Neuronal stem cell (in vitro differentiated cells): ENCODE measurements around the gene PRAME.
"Not testable (repeated sequence)": the region's sequence is repeated elsewhere in the genome, so short reads cannot be mapped to it uniquely, and the experiment has no call there.

Experiments used
- DNase-seq: peaks from one replicate; pipeline ENCODE4 v3.0.0-alpha.2; 2013; ENCODE audit warnings: low spot score
- H2AFZ ChIP-seq: one replicate; pipeline ENCODE4 v1.6.1; 2013; ENCODE audit warnings: mild to moderate bottlenecking, low read length, inconsistent platforms
- H2AK5ac ChIP-seq: 2 replicates; pipeline ENCODE4 v1.6.1; 2013; ENCODE audit warnings: low read depth, mild to moderate bottlenecking, inconsistent platforms, low read length, moderate library complexity, mixed read lengths
- H2BK120ac ChIP-seq: 2 replicates; pipeline ENCODE4 v1.6.1; 2013; ENCODE audit warnings: low read depth, mild to moderate bottlenecking, inconsistent platforms, low read length, moderate library complexity, mixed read lengths
- H2BK12ac ChIP-seq: one replicate; pipeline ENCODE4 v1.6.1; 2013; ENCODE audit warnings: low read length, inconsistent platforms
- H2BK15ac ChIP-seq: 2 replicates; pipeline ENCODE4 v1.6.1; 2013; ENCODE audit warnings: mild to moderate bottlenecking, low read length, inconsistent platforms, mixed read lengths
- H2BK5ac ChIP-seq: one replicate; pipeline ENCODE4 v1.6.1; 2013; ENCODE audit warnings: inconsistent platforms, mild to moderate bottlenecking, low read length, moderate library complexity
- H3K14ac ChIP-seq: one replicate; pipeline ENCODE4 v1.6.1; 2013; ENCODE audit warnings: low read length, inconsistent platforms
- H3K18ac ChIP-seq: 2 replicates; pipeline ENCODE4 v1.6.1; 2013; ENCODE audit warnings: low read length, inconsistent platforms
- H3K23ac ChIP-seq: 2 replicates; pipeline ENCODE4 v1.6.1; 2013; ENCODE audit warnings: low read depth, mild to moderate bottlenecking, mixed read lengths, low read length, inconsistent platforms; ENCODE audit not compliant: poor library complexity
- H3K27ac ChIP-seq: replicated peaks from 3 replicates; pipeline ENCODE4 v1.5.1; 2013; ENCODE audit warnings: low read length, inconsistent platforms
- H3K27me3 ChIP-seq, 3 experiments: 2 replicates each; pipeline ENCODE4 v1.6.1; 2013; ENCODE audit warnings: low read length in 3 of 3, mild to moderate bottlenecking in 2 of 3, inconsistent platforms in 1 of 3, low read depth in 1 of 3, mixed read lengths in 1 of 3, moderate library complexity in 1 of 3; ENCODE audit not compliant: control insufficient read depth in 3 of 3, insufficient read depth in 3 of 3
- H3K36me3 ChIP-seq, 2 donors: replicated peaks in 1 of 2; 2 replicates each; pipeline ENCODE4 v1.6.1; 2013; ENCODE audit warnings: low read length in 2 of 2; ENCODE audit not compliant: control insufficient read depth in 2 of 2, insufficient read depth in 2 of 2
- H3K4ac ChIP-seq: 2 replicates; pipeline ENCODE4 v1.6.1; 2013; ENCODE audit warnings: inconsistent platforms, mild to moderate bottlenecking, low read length, moderate library complexity
- H3K4me1 ChIP-seq, 2 donors: 1 replicate in 1 of 2; 2 replicates in 1 of 2; pipeline ENCODE4 v1.6.1; 2013; ENCODE audit warnings: low read length in 2 of 2, low read depth in 1 of 2; ENCODE audit not compliant: control insufficient read depth in 2 of 2, insufficient read depth in 1 of 2
- H3K4me2 ChIP-seq: one replicate; pipeline ENCODE4 v1.6.1; 2013; ENCODE audit warnings: mild to moderate bottlenecking, low read length, inconsistent platforms; ENCODE audit not compliant: insufficient read depth, poor library complexity, severe bottlenecking
- H3K4me3 ChIP-seq, 2 donors: 2 replicates each; pipeline ENCODE4 v1.5.1; 2013; ENCODE audit warnings: low read length in 2 of 2, mild to moderate bottlenecking in 2 of 2, inconsistent platforms in 1 of 2, moderate library complexity in 1 of 2
- H3K79me1 ChIP-seq: one replicate; pipeline ENCODE4 v1.6.1; 2013; ENCODE audit warnings: low read depth, mild to moderate bottlenecking, inconsistent platforms, low read length, moderate library complexity
- H3K9ac ChIP-seq: one replicate; pipeline ENCODE4 v1.6.1; 2013; ENCODE audit warnings: mild to moderate bottlenecking, low read depth, low read length, inconsistent platforms; ENCODE audit not compliant: poor library complexity
- H3K9me3 ChIP-seq, 2 donors: replicated peaks in 1 of 2; 2 replicates each; pipeline versions ENCODE3 to v1.6.1; 2013; ENCODE audit warnings: low read length in 2 of 2, mild to moderate bottlenecking in 2 of 2, inconsistent platforms in 1 of 2, low read depth in 1 of 2, mixed read lengths in 1 of 2, moderate library complexity in 1 of 2; ENCODE audit not compliant: control insufficient read depth in 2 of 2, insufficient read depth in 1 of 2
- H4K8ac ChIP-seq: one replicate; pipeline ENCODE4 v1.6.1; 2013; ENCODE audit warnings: low read depth, mild to moderate bottlenecking, inconsistent platforms, low read length, moderate library complexity
- H4K91ac ChIP-seq: one replicate; pipeline ENCODE4 v1.6.1; 2013; ENCODE audit warnings: low read length, low read depth, mild to moderate bottlenecking, inconsistent platforms; ENCODE audit not compliant: poor library complexity
- WGBS, 2 donors: extraction: QIAGEN DNeasy Blood & Tissue Kit; methylation state at CpG; one replicate each; pipeline ENCODE4 v1.1.7; 2013; ENCODE audit warnings: missing lambda C conversion rate in 2 of 2, mixed read lengths in 1 of 2; ENCODE audit not compliant: insufficient read length in 2 of 2, insufficient replicate concordance in 1 of 2; ENCODE audit errors: extremely low coverage in 2 of 2; 5-methylcytosine and 5-hydroxymethylcytosine counted together

Gene PRAME

GRCh38 chr22:22533417-22533816 is 25.6 kb downstream of the PRAME start:
- no peak overlapping the region for H2AFZ ChIP-seq
- H3K27me3 ChIP-seq: no peaks in the 10 kb centered on the region
- no peak overlapping the region for H3K27ac ChIP-seq
- H4K91ac ChIP-seq: no peak overlapping the region
- H3K4me3 ChIP-seq: no peak overlapping the region
- DNase-seq: no peak
- H2BK5ac ChIP-seq: no peak overlapping the region
- H3K23ac ChIP-seq: no peak overlapping the region
- H3K4ac ChIP-seq: no peak overlapping the region
- no peaks in the 10 kb centered on the region for H3K9me3 ChIP-seq
- no peak overlapping the region for H3K14ac ChIP-seq
- no peak overlapping the region for H3K9ac ChIP-seq
- no peak overlapping the region for H2BK12ac ChIP-seq
- no peak overlapping the region for H2BK120ac ChIP-seq
- no peak overlapping the region for H3K4me2 ChIP-seq
- no peak overlapping the region for H3K18ac ChIP-seq
- H3K36me3 ChIP-seq: no peaks in the 10 kb centered on the region
- H2AK5ac ChIP-seq: no peak overlapping the region
- H3K4me1 ChIP-seq: no peaks in the 10 kb centered on the region
- H2BK15ac ChIP-seq: no peak overlapping the region
- WGBS, 2 donors: no CpG with 5 or more reads among the region's 1 CpG
- no peaks in the 10 kb centered on the region for H3K79me1 ChIP-seq
- H4K8ac ChIP-seq: no peak overlapping the region

DNA sequence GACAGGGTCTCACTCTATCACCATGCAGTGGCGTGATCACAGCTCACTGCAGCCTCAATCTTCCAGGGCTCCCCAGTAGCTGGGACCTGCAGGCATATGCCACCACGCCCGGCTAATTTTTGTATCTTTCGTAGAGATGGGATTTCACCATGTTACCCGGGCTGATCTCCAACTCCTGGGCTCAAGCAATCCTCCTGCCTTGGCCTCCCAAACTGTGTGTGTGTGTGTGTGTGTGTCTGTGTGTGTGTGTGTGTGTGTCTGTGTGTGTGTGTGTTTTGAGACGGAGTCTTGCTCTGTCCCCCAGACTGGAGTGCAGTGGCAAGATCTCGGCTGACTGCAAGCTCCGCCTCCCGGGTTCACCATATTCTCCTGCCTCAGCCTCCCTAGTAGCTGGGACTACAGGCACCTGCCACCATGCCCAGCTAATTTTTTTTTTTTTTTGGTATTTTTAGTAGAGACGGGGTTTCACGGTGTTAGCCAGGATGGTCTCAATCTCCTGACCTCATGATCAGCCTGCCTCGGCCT is 26.5 kb downstream of the PRAME start:
- not testable (repeated sequence) for H4K91ac ChIP-seq, H3K27ac ChIP-seq, H3K79me1 ChIP-seq, H3K9ac ChIP-seq, H4K8ac ChIP-seq, H3K14ac ChIP-seq, H3K4me3 ChIP-seq, H2BK5ac ChIP-seq, H3K4ac ChIP-seq, H2BK120ac ChIP-seq, H2AFZ ChIP-seq, H3K4me1 ChIP-seq, H2BK12ac ChIP-seq, H2AK5ac ChIP-seq, H3K23ac ChIP-seq, H3K4me2 ChIP-seq, H3K18ac ChIP-seq, H3K9me3 ChIP-seq, H3K36me3 ChIP-seq, H3K27me3 ChIP-seq, H2BK15ac ChIP-seq, DNase-seq
- WGBS, 2 donors: no CpG with 5 or more reads among the region's 12 CpGs

- no CpG with 5 or more reads among the region's 7 CpGs for WGBS, 2 donors
- no peak overlapping the region for H2AFZ ChIP-seq
- no peak overlapping the region for H2BK120ac ChIP-seq
- H3K79me1 ChIP-seq: no peaks in the 10 kb centered on the region
- no peaks in the 10 kb centered on the region for H3K4me1 ChIP-seq
- H2BK15ac ChIP-seq: no peak overlapping the region
- H4K8ac ChIP-seq: no peak overlapping the region
- H3K4me2 ChIP-seq: no peak overlapping the region
- no peak overlapping the region for H3K4me3 ChIP-seq
- no peaks in the 10 kb centered on the region for H3K27me3 ChIP-seq
- H3K27ac ChIP-seq: no peak overlapping the region
- no peak overlapping the region for H2AK5ac ChIP-seq
- H4K91ac ChIP-seq: no peak overlapping the region
- H2BK12ac ChIP-seq: no peak overlapping the region
- H3K18ac ChIP-seq: no peak overlapping the region
- no peaks in the 10 kb centered on the region for H3K36me3 ChIP-seq
- H3K9ac ChIP-seq: no peak overlapping the region
- H3K14ac ChIP-seq: no peak overlapping the region
- no peak overlapping the region for H3K23ac ChIP-seq
- DNase-seq: no peak
- H3K4ac ChIP-seq: no peak overlapping the region
- H2BK5ac ChIP-seq: no peak overlapping the region
- H3K9me3 ChIP-seq: peaks cover 0 to 2% of the 10 kb centered on the region in 2 donors
Observed at GRCh38 chr22:22531770-22532546, 27.1 kb downstream of the PRAME start.

DNA sequence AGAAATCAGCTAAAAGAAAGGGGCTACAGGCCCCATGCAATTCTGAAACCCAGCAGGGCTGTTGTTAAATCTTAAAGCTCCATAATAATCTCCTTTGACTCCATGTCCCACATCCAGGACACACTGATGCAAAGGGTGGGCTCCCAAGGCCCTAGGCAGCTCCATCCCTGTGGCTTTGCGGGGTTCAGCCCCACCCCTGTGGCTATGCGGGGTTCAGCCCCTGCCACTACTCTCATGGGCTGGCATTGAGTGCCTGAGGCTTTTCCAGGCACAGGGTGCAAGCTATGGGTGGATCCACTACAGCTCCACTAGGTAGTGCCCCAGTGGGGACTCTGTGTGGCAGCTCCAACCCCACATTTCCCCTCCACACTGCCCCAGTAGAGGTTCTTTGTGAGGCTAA is 30.3 kb downstream of the PRAME start:
- Histone ChIP-seq H3K27me3 (peaks cover 0 to 4% (median 3%) of the 10 kb centered on the region in 3 experiments), H3K9me3 (peaks cover 0 to 2% of the 10 kb centered on the region in 2 donors), H3K9ac (no peak overlapping the region), H2BK5ac (no peak overlapping the region), H3K4me3 (no peak overlapping the region), H3K14ac (no peak overlapping the region), H3K18ac (no peak overlapping the region), H2BK12ac (no peak overlapping the region), H3K36me3 (no peaks in the 10 kb centered on the region), H2BK120ac (no peak overlapping the region), H3K4me1 (no peaks in the 10 kb centered on the region), H3K4ac (no peak overlapping the region), H3K4me2 (no peak overlapping the region), H4K8ac (no peak overlapping the region), H2AFZ (no peak overlapping the region), H2BK15ac (no peak overlapping the region), H4K91ac (no peak overlapping the region), H3K27ac (no peak overlapping the region), H3K79me1 (no peaks in the 10 kb centered on the region), H2AK5ac (no peak overlapping the region), H3K23ac (no peak overlapping the region)
- DNase-seq: no peak
- no CpG with 5 or more reads among the region's 2 CpGs for WGBS, 2 donors
